Ishikawa (cell line): Measurements from ENCODE around the gene TBC1D22B.

Experiments used
- CEBPB ChIP-seq: IDR thresholded peaks from 2 replicates; pipeline ENCODE4 v1.6.1; 2012
- CREB1 ChIP-seq: IDR thresholded peaks from 2 replicates; pipeline ENCODE4 v1.6.1; 2012; ENCODE audit warnings: low read depth
- EGR1 ChIP-seq: IDR thresholded peaks from 2 replicates; pipeline ENCODE4 v1.6.1; 2012
- EP300 ChIP-seq: IDR thresholded peaks from 2 replicates; pipeline ENCODE4 v1.6.1; 2012; ENCODE audit warnings: borderline replicate concordance
- FOXM1 ChIP-seq: IDR thresholded peaks from 2 replicates; pipeline ENCODE4 v1.6.1; 2012; ENCODE audit warnings: low read depth, borderline replicate concordance
- NFIC ChIP-seq: IDR thresholded peaks from 2 replicates; pipeline ENCODE4 v1.6.1; 2012
- RAD21 ChIP-seq: IDR thresholded peaks from 2 replicates; pipeline ENCODE4 v1.6.1; 2012; ENCODE audit warnings: low read depth
- TAF1 ChIP-seq: IDR thresholded peaks from 2 replicates; pipeline ENCODE4 v1.6.1; 2012; ENCODE audit warnings: low read depth, mild to moderate bottlenecking
- TCF12 ChIP-seq: IDR thresholded peaks from 2 replicates; pipeline ENCODE4 v1.6.1; 2012; ENCODE audit warnings: low read depth
- TEAD4 ChIP-seq: IDR thresholded peaks from 2 replicates; pipeline ENCODE4 v1.6.1; 2012
- YY1 ChIP-seq: IDR thresholded peaks from 2 replicates; pipeline ENCODE4 v1.6.1; 2012; ENCODE audit warnings: low read depth
- ZBTB7A ChIP-seq: IDR thresholded peaks from 2 replicates; pipeline ENCODE4 v1.6.1; 2012; ENCODE audit warnings: low read depth
- TF ChIP-seq, protein P1 (sequence below): IDR thresholded peaks from 2 replicates; pipeline ENCODE4 v1.6.1; 2012; ENCODE audit warnings: low read depth, mild to moderate bottlenecking
- TF ChIP-seq, protein P2 (sequence below): IDR thresholded peaks from 2 replicates; pipeline ENCODE4 v1.6.1; 2012
- TF ChIP-seq, protein P3 (sequence below): IDR thresholded peaks from 2 replicates; pipeline ENCODE4 v1.6.1; 2012

TBC1D22B gene

DNA sequence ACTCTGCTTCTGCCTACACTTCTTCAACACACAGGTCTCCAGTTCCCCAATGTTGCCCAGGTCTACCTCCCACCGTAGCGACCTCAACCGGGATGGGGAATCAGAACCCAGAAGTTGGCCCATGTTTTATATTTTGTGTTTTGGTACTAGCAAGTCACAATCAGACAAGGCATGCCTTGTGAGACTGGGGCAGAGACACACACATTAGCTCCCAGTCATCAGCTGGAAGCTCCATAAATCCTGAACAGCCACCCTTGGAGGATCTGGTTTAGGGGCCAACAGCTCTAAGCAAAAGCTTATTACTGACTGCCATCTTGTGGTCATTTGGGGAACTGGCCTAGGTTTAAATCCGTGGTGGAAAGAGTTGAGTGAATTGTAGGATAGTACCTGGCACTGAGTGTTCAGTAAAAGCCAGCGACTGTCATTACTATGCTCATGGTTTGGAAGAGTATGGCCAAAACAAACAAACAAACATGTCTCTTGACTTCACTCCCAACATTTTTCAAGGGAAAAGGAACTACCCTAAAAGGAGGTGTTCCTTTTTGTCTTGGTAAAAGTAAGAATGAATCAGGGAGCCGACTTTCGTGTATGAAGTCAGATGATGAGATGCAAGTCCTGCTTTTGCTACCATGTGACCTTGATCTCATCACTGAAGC lies 47.1 kb upstream of the TBC1D22B start:
- TF ChIP-seq NFIC: no peak
- peak; percentile 98 for TF ChIP-seq RAD21
- TF ChIP-seq EP300: no peak
- TF ChIP-seq FOXM1: no peak
- no peak for TF ChIP-seq ZBTB7A

DNA sequence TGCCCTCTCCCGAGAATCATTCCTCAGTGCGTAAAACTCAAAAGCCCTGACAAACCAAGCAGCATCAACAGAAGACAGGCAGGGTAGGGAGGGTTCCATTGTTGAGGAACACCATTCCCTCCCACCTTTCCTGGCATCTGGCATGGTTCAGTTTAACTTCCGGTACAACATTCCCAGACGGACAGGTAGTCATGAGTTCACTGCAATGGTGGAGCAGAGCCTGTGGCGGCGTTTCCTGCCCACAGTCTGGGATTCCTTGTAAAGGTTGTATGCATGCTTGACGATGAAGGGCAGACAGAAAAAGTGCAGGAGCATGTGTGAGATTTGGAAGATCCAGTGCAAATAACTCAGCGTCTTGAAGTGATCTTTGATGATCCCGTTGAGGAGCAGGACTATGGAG lies 45.3 kb upstream of the TBC1D22B start:
- TF ChIP-seq NFIC (no peak), CREB1 (no peak), ZBTB7A (no peak), RAD21 (no peak), TAF1 (no peak), CEBPB (no peak), EP300 (no peak), YY1 (no peak)
- TF ChIP-seq, protein P1, sequence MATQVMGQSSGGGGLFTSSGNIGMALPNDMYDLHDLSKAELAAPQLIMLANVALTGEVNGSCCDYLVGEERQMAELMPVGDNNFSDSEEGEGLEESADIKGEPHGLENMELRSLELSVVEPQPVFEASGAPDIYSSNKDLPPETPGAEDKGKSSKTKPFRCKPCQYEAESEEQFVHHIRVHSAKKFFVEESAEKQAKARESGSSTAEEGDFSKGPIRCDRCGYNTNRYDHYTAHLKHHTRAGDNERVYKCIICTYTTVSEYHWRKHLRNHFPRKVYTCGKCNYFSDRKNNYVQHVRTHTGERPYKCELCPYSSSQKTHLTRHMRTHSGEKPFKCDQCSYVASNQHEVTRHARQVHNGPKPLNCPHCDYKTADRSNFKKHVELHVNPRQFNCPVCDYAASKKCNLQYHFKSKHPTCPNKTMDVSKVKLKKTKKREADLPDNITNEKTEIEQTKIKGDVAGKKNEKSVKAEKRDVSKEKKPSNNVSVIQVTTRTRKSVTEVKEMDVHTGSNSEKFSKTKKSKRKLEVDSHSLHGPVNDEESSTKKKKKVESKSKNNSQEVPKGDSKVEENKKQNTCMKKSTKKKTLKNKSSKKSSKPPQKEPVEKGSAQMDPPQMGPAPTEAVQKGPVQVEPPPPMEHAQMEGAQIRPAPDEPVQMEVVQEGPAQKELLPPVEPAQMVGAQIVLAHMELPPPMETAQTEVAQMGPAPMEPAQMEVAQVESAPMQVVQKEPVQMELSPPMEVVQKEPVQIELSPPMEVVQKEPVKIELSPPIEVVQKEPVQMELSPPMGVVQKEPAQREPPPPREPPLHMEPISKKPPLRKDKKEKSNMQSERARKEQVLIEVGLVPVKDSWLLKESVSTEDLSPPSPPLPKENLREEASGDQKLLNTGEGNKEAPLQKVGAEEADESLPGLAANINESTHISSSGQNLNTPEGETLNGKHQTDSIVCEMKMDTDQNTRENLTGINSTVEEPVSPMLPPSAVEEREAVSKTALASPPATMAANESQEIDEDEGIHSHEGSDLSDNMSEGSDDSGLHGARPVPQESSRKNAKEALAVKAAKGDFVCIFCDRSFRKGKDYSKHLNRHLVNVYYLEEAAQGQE: no peak
- TF ChIP-seq, protein P2, sequence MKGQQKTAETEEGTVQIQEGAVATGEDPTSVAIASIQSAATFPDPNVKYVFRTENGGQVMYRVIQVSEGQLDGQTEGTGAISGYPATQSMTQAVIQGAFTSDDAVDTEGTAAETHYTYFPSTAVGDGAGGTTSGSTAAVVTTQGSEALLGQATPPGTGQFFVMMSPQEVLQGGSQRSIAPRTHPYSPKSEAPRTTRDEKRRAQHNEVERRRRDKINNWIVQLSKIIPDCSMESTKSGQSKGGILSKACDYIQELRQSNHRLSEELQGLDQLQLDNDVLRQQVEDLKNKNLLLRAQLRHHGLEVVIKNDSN: no peak
- TF ChIP-seq, protein P3, sequence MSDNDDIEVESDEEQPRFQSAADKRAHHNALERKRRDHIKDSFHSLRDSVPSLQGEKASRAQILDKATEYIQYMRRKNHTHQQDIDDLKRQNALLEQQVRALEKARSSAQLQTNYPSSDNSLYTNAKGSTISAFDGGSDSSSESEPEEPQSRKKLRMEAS: no peak

DNA sequence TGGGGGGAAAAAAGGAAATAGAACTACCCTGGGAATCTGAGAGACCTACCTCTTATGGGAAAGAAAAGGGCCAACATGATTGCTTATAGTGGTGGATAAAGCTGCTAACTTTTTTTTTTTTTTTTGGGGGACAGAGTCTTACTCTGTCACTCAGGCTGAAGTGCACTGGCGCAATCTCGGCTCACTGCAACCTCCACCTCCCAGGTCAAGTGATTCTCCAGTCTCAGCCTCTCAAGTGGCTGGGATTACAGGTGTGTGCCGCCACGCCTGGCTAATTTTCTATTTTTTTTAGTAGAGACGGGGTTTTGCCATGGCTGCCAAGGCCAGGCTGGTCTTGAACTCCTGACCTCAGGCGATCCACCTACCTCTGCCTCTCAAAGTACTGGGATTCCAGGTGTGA lies 39.5 kb upstream of the TBC1D22B start:
- TF ChIP-seq YY1: no peak

DNA sequence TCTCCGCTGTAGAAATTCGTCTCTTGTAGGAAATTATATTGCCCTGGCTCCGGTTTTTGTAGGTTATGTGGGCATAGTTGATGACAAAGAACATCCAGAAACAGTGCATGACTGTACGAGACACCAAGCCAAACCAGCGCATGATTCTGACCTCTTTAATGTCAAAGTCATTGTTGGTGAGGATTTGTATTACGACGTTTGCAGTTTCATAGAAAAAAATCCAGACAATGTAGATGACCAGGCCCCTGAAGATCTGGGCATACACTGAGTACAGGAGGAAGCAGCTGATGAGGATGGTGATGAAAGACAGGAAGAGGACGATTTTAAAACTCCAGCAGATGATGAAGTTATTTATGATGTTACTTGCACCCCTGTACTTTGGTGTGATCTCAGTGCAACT lies 39.1 kb upstream of the TBC1D22B start:
- TF ChIP-seq TCF12 (no peak), TAF1 (no peak), RAD21 (no peak), EP300 (no peak), CREB1 (no peak), ZBTB7A (no peak), NFIC (no peak), TEAD4 (no peak), FOXM1 (no peak), EGR1 (no peak), YY1 (no peak), CEBPB (no peak)
- TF ChIP-seq, protein P1: no peak
- TF ChIP-seq, protein P3: no peak
- TF ChIP-seq, protein P2: no peak

DNA sequence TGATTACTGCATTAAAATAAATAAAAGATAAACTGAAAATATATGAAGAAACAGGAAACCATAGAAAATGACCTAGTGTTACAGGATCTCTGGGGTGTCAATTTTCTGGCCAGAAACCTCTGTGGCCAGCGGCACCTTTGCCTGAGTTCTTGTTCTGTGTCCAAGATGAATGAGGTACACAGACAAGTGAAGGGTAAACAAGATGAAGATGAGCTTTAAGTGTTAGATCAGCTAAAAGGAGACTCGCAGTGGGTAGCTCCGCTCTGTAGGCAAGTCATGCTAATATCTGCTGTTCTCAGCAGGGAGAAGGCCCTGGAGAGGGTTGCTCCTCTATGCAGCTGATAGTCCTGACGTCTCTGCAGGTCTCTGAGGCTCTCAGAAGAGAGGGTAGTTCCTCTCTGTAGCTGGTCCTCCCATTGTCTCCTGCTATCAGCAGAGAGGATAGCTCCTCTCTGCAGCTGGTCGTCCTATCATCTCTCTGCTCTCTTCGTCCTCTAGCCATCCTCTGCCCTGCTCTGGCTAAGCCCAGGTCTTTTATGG lies 35.9 kb upstream of the TBC1D22B start:
- TF ChIP-seq EGR1 (no peak), EP300 (no peak), FOXM1 (no peak), TCF12 (no peak), NFIC (no peak), ZBTB7A (no peak), TEAD4 (no peak), CREB1 (no peak), TAF1 (no peak), YY1 (no peak), CEBPB (no peak)
- TF ChIP-seq, protein P3: no peak
- TF ChIP-seq, protein P2: no peak
- TF ChIP-seq, protein P1: no peak
